MCF 10A (cell line): ENCODE data around the gene AKAP9. TPM values are rescaled to one million over a fixed set of nuclear protein-coding genes. Genes with fewer than 3 reads are reported as not detected.
"Not testable (repeated sequence)": the region's sequence is repeated elsewhere in the genome, so short reads cannot be mapped to it uniquely, and the experiment has no call there.

Experiments
- BruUV-seq: library from RNA; stranded (reverse); fragments of 400-500 nt; replicated peaks from 2 replicates; lab custom pipeline; 2021; lab: Mats Ljungman, UMichigan
- CTCF ChIA-PET: fragments of 300-600 bp; sonication (Branson Sonifier 250); formaldehyde crosslinking; extraction: SDS; loops from one replicate; lab custom pipeline; 2021; ENCODE audit warnings: antibody characterized with exemption, inconsistent platforms; lab: Yijun Ruan, JAX
- POLR2A ChIA-PET: fragments of 300-600, 350-650 bp; sonication (Branson Sonifier 250); formaldehyde crosslinking; extraction: SDS; loops from one replicate; lab custom pipeline; 2020; ENCODE audit warnings: antibody characterized with exemption, inconsistent platforms; lab: Yijun Ruan, JAX
- DNase-seq: peaks from one replicate; pipeline ENCODE4 v3.0.0-alpha.2; 2018; ENCODE audit not compliant: unreplicated experiment
- H3K27ac Mint-ChIP-seq: one replicate; pipeline ENCODE4 v1.8.0; 2022; ENCODE audit warnings: mild to moderate bottlenecking, low read depth, mixed read lengths; ENCODE audit not compliant: unreplicated experiment
- H3K27me3 Mint-ChIP-seq: one replicate; pipeline ENCODE4 v1.8.0; 2022; ENCODE audit warnings: mixed read lengths; ENCODE audit not compliant: insufficient read depth, unreplicated experiment
- H3K36me3 Mint-ChIP-seq: one replicate; pipeline ENCODE4 v1.8.0; 2022; ENCODE audit warnings: mild to moderate bottlenecking, moderate library complexity, mixed read lengths; ENCODE audit not compliant: insufficient read depth, unreplicated experiment
- H3K4me1 Mint-ChIP-seq: one replicate; pipeline ENCODE4 v1.8.0; 2022; ENCODE audit warnings: mixed read lengths; ENCODE audit not compliant: insufficient read depth, unreplicated experiment
- H3K4me3 Mint-ChIP-seq: one replicate; pipeline ENCODE4 v1.8.0; 2022; ENCODE audit warnings: mild to moderate bottlenecking, moderate library complexity, mixed read lengths; ENCODE audit not compliant: unreplicated experiment
- H3K9me3 Mint-ChIP-seq: one replicate; pipeline ENCODE4 v1.8.0; 2022; ENCODE audit warnings: mixed read lengths; ENCODE audit not compliant: unreplicated experiment
- CTCF ChIP-seq: fragments of 200-600 bp; IDR thresholded peaks from one replicate; pipeline ENCODE4 v1.8.0; 2022; ENCODE audit warnings: antibody characterized with exemption, mild to moderate bottlenecking; ENCODE audit not compliant: unreplicated experiment
- intact Hi-C: fragments of 100-400 bp; cut with micrococcal nuclease; formaldehyde crosslinking; loops from 2 replicates; pipeline ENCODE4 v1.14.1; 2022
- total RNA-seq: library from RNA; stranded (reverse); gene quantifications from 2 replicates; pipeline ENCODE4 v1.2.3, GENCODE V29; 2022

AKAP9 gene
- total RNA-seq, 1 experiment from 2014 or later, result 39.2 TPM

GRCh38 chr7:92072708-92073107 lies 132.0 kb downstream of the AKAP9 start:
- BruUV-seq, result no TSS peak
- CTCF ChIA-PET, result interaction anchor here (0.5 to 1.3 kb wide), 3 partner anchors 120 to 693 kb away, joined by 3 to 4 read pairs (median 3); no protein-coding TSS in a partner anchor
- H3K27me3 Mint-ChIP-seq, result no peaks in the 10 kb centered on the region
- H3K9me3 Mint-ChIP-seq, result no peaks in the 10 kb centered on the region
- no peak for TF ChIP-seq CTCF
- no peak overlapping the region for H3K27ac Mint-ChIP-seq
- intact Hi-C loops, result no loop called here
- no peak overlapping the region for H3K4me3 Mint-ChIP-seq
- POLR2A ChIA-PET, result interaction anchor here (0.6 to 2.0 kb wide), 2 partner anchors 16 to 365 kb away, joined by 3 to 7 read pairs; no protein-coding TSS in a partner anchor
- no peaks in the 10 kb centered on the region for H3K4me1 Mint-ChIP-seq
- DNase-seq, result no peak
- peaks cover 47% of the 10 kb centered on the region for H3K36me3 Mint-ChIP-seq

GRCh38 chr7:92075455-92076158 lies 134.9 kb downstream of the AKAP9 start:
- ChIA-PET CTCF (interaction anchor here (0.5 to 1.4 kb wide), 4 partner anchors 27 to 993 kb away, joined by 3 read pairs; no protein-coding TSS in a partner anchor), POLR2A (interaction anchor here (0.6 to 3.1 kb wide), 9 partner anchors 10 to 373 kb away, joined by 3 to 16 read pairs (median 4); partner anchors contain the start of genes ANKIB1, CYP51A1, GATAD1 and KRIT1)
- H3K4me1 Mint-ChIP-seq, result no peaks in the 10 kb centered on the region
- H3K36me3 Mint-ChIP-seq, result peaks cover 25% of the 10 kb centered on the region
- no TSS peak for BruUV-seq
- intact Hi-C loops, result no loop called here
- H3K9me3 Mint-ChIP-seq, result no peaks in the 10 kb centered on the region
- DNase-seq, result no peak
- no peak overlapping the region for H3K27ac Mint-ChIP-seq
- TF ChIP-seq CTCF, result no peak
- H3K4me3 Mint-ChIP-seq, result no peak overlapping the region
- no peaks in the 10 kb centered on the region for H3K27me3 Mint-ChIP-seq

- POLR2A ChIA-PET, result interaction anchor here (0.6 to 3.1 kb wide), 6 partner anchors 19 to 372 kb away, joined by 3 to 16 read pairs (median 4); partner anchors contain the start of genes ANKIB1, CYP51A1, GATAD1 and KRIT1
- intact Hi-C loops, result no loop called here
- Mint-ChIP-seq H3K9me3 (no peaks in the 10 kb centered on the region), H3K36me3 (peaks cover 28% of the 10 kb centered on the region), H3K27ac (peak overlapping the region; percentile 12), H3K4me1 (no peaks in the 10 kb centered on the region), H3K27me3 (no peaks in the 10 kb centered on the region), H3K4me3 (no peak overlapping the region)
- DNase-seq, result peak; percentile 44
- CTCF ChIA-PET, result interaction anchor here (1.0 to 1.4 kb wide), 2 partner anchors 15 to 28 kb away, joined by 3 read pairs; no protein-coding TSS in a partner anchor
- TF ChIP-seq CTCF, result no peak
- BruUV-seq, result no TSS peak
Observed at GRCh38 chr7:92076509-92076908, 135.8 kb downstream of the AKAP9 start.

- H3K4me1 Mint-ChIP-seq, intact Hi-C loops, DNase-seq, CTCF ChIA-PET, POLR2A ChIA-PET, H3K9me3 Mint-ChIP-seq, H3K27me3 Mint-ChIP-seq, H3K27ac Mint-ChIP-seq, BruUV-seq, H3K4me3 Mint-ChIP-seq: not testable (repeated sequence)
- peaks cover 70% of the 10 kb centered on the region for H3K36me3 Mint-ChIP-seq
Observed at GRCh38 chr7:92083922-92084321, 143.3 kb downstream of the AKAP9 start.
